AG20443 (cell line): Measurements from ENCODE around the gene CBX3.
A peak's percentile ranks its signal among the peaks of the same experiment; 100 is the strongest.
"Not testable (repeated sequence)": the region's sequence is repeated elsewhere in the genome, so short reads cannot be mapped to it uniquely, and the experiment has no call there.

Source experiments
- DNase-seq: peaks from one replicate; pipeline ENCODE4 v3.0.0; 2012; ENCODE audit warnings: low spot score, mixed read lengths

Gene CBX3

GRCh38 chr7:26188206-26188956 lies 13.2 kb upstream of the CBX3 start:
- no peak for DNase-seq

- no peak for DNase-seq
Observed at GRCh38 chr7:26188957-26189541, 12.5 kb upstream of the CBX3 start.

GRCh38 chr7:26189697-26190096 lies 11.8 kb upstream of the CBX3 start:
- no peak for DNase-seq

GRCh38 chr7:26190417-26190869 lies 11.1 kb upstream of the CBX3 start:
- no peak for DNase-seq

GRCh38 chr7:26191233-26191973 lies 10.1 kb upstream of the CBX3 start:
- DNase-seq, result no peak

- DNase-seq, result no peak
Observed at GRCh38 chr7:26191974-26192479, 9.5 kb upstream of the CBX3 start.

GRCh38 chr7:26192485-26193087 lies 9.0 kb upstream of the CBX3 start:
- DNase-seq, result no peak

GRCh38 chr7:26193432-26194207 lies 7.9 kb upstream of the CBX3 start:
- no peak for DNase-seq

GRCh38 chr7:26194764-26195163 lies 6.8 kb upstream of the CBX3 start:
- not testable (repeated sequence) for DNase-seq

GRCh38 chr7:26195182-26195581 lies 6.4 kb upstream of the CBX3 start:
- DNase-seq, result no peak

- no peak for DNase-seq
Observed at GRCh38 chr7:26195867-26196657, 5.5 kb upstream of the CBX3 start.

GRCh38 chr7:26197153-26198115 lies 4.1 kb upstream of the CBX3 start:
- no peak for DNase-seq

- DNase-seq, result no peak
Observed at GRCh38 chr7:26198133-26198780, 3.3 kb upstream of the CBX3 start.

- no peak for DNase-seq
Observed at GRCh38 chr7:26198781-26199169, 2.8 kb upstream of the CBX3 start.

- DNase-seq, result peak; percentile 55
Observed at GRCh38 chr7:26199301-26200037, 2.1 kb upstream of the CBX3 start.

GRCh38 chr7:26200038-26200443 lies 1.5 kb upstream of the CBX3 start:
- peak; percentile 49 for DNase-seq

GRCh38 chr7:26200444-26201246 lies 900 bp upstream of the CBX3 start, which contains the start of gene HNRNPA2B1:
Gene HNRNPA2B1 (minus strand): TSS chr7:26200746. CDS start chr7:26200577, 169 bp downstream.
- peak; percentile 90 for DNase-seq
